Sigmoid colon (tissue), 4 donors: Measurements from ENCODE around the gene SPOPL.

ENCODE experiments used
- EP300 ChIP-seq, 4 donors: sonication (generic); formaldehyde crosslinking; IDR thresholded peaks; one replicate each; pipeline ENCODE4 v1.6.1; 2017; ENCODE audit warnings: antibody characterized with exemption in 4 of 4
- POLR2A ChIP-seq, 2 donors: fragments of 450-650 bp; IDR thresholded peaks; one replicate each; pipeline ENCODE4 v1.6.1; 2016; ENCODE audit warnings: antibody characterized with exemption in 2 of 2, mild to moderate bottlenecking in 2 of 2, moderate library complexity in 2 of 2
- POLR2AphosphoS5 ChIP-seq, 4 donors: sonication (generic); formaldehyde crosslinking; IDR thresholded peaks; one replicate each; pipeline ENCODE4 v1.6.1; 2017; ENCODE audit warnings: antibody characterized with exemption in 4 of 4
- TF ChIP-seq, protein P1 (sequence below), 4 experiments: fragments of 450-650 bp in 3 of 4; fragments of 200-600 bp in 1 of 4; IDR thresholded peaks; one replicate each; pipeline ENCODE4 v1.5.1; 2016 to 2019; ENCODE audit warnings: antibody characterized with exemption in 4 of 4, mild to moderate bottlenecking in 3 of 4, moderate library complexity in 2 of 4

DNA sequence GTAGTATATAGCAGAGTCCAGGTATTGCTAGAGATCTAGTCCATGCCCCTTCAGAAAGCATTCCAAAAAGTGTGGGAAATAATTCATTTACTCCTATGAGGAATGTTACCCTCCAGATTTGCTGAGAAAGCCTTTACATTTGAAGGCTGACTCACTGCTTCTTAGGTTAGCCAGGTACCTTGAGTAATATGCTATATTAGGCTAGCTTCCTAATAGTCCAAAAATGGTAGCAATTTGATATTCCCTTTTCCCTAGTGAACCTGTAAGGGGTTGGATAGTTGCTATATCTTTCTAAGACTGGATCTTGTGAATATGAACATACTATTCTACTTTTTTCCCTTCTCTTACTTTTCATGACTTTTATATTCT is 63.6 kb downstream of the SPOPL start:
- TF ChIP-seq, protein P1, sequence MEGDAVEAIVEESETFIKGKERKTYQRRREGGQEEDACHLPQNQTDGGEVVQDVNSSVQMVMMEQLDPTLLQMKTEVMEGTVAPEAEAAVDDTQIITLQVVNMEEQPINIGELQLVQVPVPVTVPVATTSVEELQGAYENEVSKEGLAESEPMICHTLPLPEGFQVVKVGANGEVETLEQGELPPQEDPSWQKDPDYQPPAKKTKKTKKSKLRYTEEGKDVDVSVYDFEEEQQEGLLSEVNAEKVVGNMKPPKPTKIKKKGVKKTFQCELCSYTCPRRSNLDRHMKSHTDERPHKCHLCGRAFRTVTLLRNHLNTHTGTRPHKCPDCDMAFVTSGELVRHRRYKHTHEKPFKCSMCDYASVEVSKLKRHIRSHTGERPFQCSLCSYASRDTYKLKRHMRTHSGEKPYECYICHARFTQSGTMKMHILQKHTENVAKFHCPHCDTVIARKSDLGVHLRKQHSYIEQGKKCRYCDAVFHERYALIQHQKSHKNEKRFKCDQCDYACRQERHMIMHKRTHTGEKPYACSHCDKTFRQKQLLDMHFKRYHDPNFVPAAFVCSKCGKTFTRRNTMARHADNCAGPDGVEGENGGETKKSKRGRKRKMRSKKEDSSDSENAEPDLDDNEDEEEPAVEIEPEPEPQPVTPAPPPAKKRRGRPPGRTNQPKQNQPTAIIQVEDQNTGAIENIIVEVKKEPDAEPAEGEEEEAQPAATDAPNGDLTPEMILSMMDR (IDR thresholded peaks at IDR 0.05) = no peak
- TF ChIP-seq POLR2AphosphoS5 (IDR thresholded peaks at IDR 0.05) (no peak), POLR2A (IDR thresholded peaks at IDR 0.05) (no peak), EP300 (IDR thresholded peaks at IDR 0.05) (no peak)
